GM12878 (cell line): Measurements from ENCODE around the gene TAF1L. TPM values are rescaled to one million over a fixed set of nuclear protein-coding genes. Genes with fewer than 3 reads are reported as not detected.

ENCODE experiments used
- ATAC-seq: fragments of 200-7000 bp; cut with Tn5 transposase; 3 replicates; pipeline ENCODE4 v1.9.1; 2020; ENCODE audit warnings: mild to moderate bottlenecking, moderate library complexity
- BruUV-seq: library from RNA; stranded (reverse); fragments of 400-500 nt; replicated peaks from 2 replicates; lab custom pipeline; 2021; lab: Mats Ljungman, UMichigan
- CTCF ChIA-PET: fragments of 300-600 bp; sonication (Branson Sonifier 250); formaldehyde crosslinking; extraction: SDS; loops from one replicate; lab custom pipeline; 2021; ENCODE audit warnings: inconsistent platforms; lab: Yijun Ruan, JAX
- POLR2A ChIA-PET: fragments of 350-600 bp; formaldehyde crosslinking; extraction: SDS; loops from one replicate; lab custom pipeline; 2021; ENCODE audit warnings: inconsistent platforms; lab: Charles Lee
- RAD21 ChIA-PET: fragments of 300-600 bp; sonication (Branson Sonifier 250); formaldehyde crosslinking; loops from one replicate; lab custom pipeline; 2023; ENCODE audit warnings: antibody characterized with exemption; ENCODE audit not compliant: unreplicated experiment; lab: Charles Lee
- SMC1A ChIA-PET: fragments of 300-600 bp; sonication (Branson Sonifier 250); formaldehyde crosslinking; loops from one replicate; lab custom pipeline; 2023; ENCODE audit not compliant: unreplicated experiment, uncharacterized antibody; lab: Charles Lee
- DNase-seq: peaks from one replicate; pipeline ENCODE4 v3.0.0-alpha.2; 2011; ENCODE audit warnings: low read depth, low spot score
- FAIRE-seq: peaks from 3 replicates; lab custom pipeline; 2011; peaks lifted over from hg19 to GRCh38; lab: Jason Lieb, UNC
- H2AFZ ChIP-seq: 2 replicates; pipeline ENCODE4 v1.6.0; 2011; ENCODE audit warnings: low read depth, low read length, control low read depth; ENCODE audit not compliant: control insufficient read depth
- H3K27ac ChIP-seq: 2 replicates; pipeline ENCODE4 v1.5.1; 2011; ENCODE audit warnings: control low read depth; ENCODE audit not compliant: control insufficient read depth, insufficient read depth
- H3K27me3 ChIP-seq, 2 experiments: replicated peaks in 1 of 2; 2 replicates each; pipeline versions ENCODE4 v1.6.0 to v1.6.1; 2011; ENCODE audit warnings: low read length in 1 of 2; ENCODE audit not compliant: control insufficient read depth in 2 of 2, insufficient read depth in 2 of 2
- H3K36me3 ChIP-seq, 2 experiments: 2 replicates each; pipeline ENCODE4 v1.5.1; 2011; ENCODE audit warnings: low read length in 1 of 2; ENCODE audit not compliant: control insufficient read depth in 2 of 2, insufficient read depth in 2 of 2
- H3K4me1 ChIP-seq: 2 replicates; pipeline ENCODE4 v1.6.1; 2011; ENCODE audit warnings: mild to moderate bottlenecking, low read length, moderate library complexity, mixed read lengths; ENCODE audit not compliant: control insufficient read depth, insufficient read depth
- H3K4me2 ChIP-seq: 2 replicates; pipeline ENCODE4 v1.6.0; 2011; ENCODE audit warnings: control low read depth; ENCODE audit not compliant: control insufficient read depth, insufficient read depth
- H3K4me3 ChIP-seq: fragments of 200-600 bp; sonication (generic); 2 replicates; pipeline ENCODE4 v1.5.1; 2016
- H3K79me2 ChIP-seq: 2 replicates; pipeline ENCODE4 v1.6.0; 2011; ENCODE audit warnings: low read length; ENCODE audit not compliant: control insufficient read depth, insufficient read depth
- H3K9ac ChIP-seq: 2 replicates; pipeline ENCODE4 v1.8.0; 2011; ENCODE audit warnings: low read length, control low read depth, mixed read lengths; ENCODE audit not compliant: control insufficient read depth, insufficient read depth
- H3K9me3 ChIP-seq: replicated peaks from 3 replicates; pipeline ENCODE4 v1.5.1; 2011; ENCODE audit warnings: mild to moderate bottlenecking, low read length; ENCODE audit not compliant: control insufficient read depth, insufficient read depth
- H4K20me1 ChIP-seq: 2 replicates; pipeline ENCODE4 v1.6.0; 2011; ENCODE audit not compliant: control insufficient read depth, insufficient read depth
- KAT2A ChIP-seq: conservative IDR thresholded peaks from 2 replicates; pipeline ENCODE4 v1.6.1; 2011; ENCODE audit warnings: low read depth, low read length; ENCODE audit not compliant: control insufficient read depth
- RAD21 ChIP-seq: IDR thresholded peaks from 2 replicates; pipeline ENCODE4 v1.6.1; 2011; ENCODE audit warnings: mild to moderate bottlenecking, low read depth, low read length, moderate library complexity; ENCODE audit not compliant: insufficient read depth
- SMC3 ChIP-seq: IDR thresholded peaks from 2 replicates; pipeline ENCODE4 v1.6.1; 2011; ENCODE audit warnings: low read length, improper control_type of control experiment, borderline replicate concordance
- YY1 ChIP-seq: IDR thresholded peaks from 2 replicates; pipeline ENCODE4 v1.6.1; 2011; ENCODE audit warnings: low read depth, mild to moderate bottlenecking, low read length
- WGBS: methylation state at CpG from one replicate; pipeline ENCODE4 v1.1.6; 2016; ENCODE audit warnings: low lambda C conversion rate; ENCODE audit not compliant: insufficient replicate concordance, insufficient coverage; ENCODE audit errors: missing lambda C conversion rate; 5-methylcytosine and 5-hydroxymethylcytosine counted together
- in situ Hi-C: fragments of 300-500 bp; cut with MboI; formaldehyde crosslinking; loops from 9 replicates; pipeline ENCODE4 v1.14.3; 2018; ENCODE audit warnings: mixed read lengths
- intact Hi-C: fragments of 100-400 bp; cut with micrococcal nuclease; formaldehyde crosslinking; loops from one replicate; pipeline ENCODE4 v1.14.2; 2022; ENCODE audit not compliant: unreplicated experiment
- polyA plus RNA-seq, 11 experiments: library from polyadenylated mRNA; depleted of rRNA in 4 of 11; unstranded in 6 of 11; stranded (reverse) in 5 of 11; fragments of >200 nt; fragmentation: Nextera tagmentation in 4 of 11; fragmentation: Illumina TruSeq in 1 of 11; extraction: Ambion mirVana in 4 of 11; extraction: Trizol in 1 of 11; gene quantifications; 1 replicate in 1 of 11; 2 replicates in 10 of 11; pipeline versions ENCODE4 v1.2.1 to v1.2.3, GENCODE V29; 2011 to 2016; ENCODE audit warnings: inconsistent platforms in 2 of 11, missing spikeins in 2 of 11, low read depth in 1 of 11
- total RNA-seq, 4 experiments: library from RNA; depleted of rRNA in 3 of 4; stranded (reverse); fragments of >200 nt in 3 of 4; fragmentation: Illumina TruSeq in 1 of 4; extraction: Trizol in 1 of 4; gene quantifications; 2 replicates each; pipeline versions ENCODE4 v1.2.1 to v1.2.3, GENCODE V29; 2013 to 2021
- TF ChIP-seq, protein P1 (sequence below), 3 experiments: IDR thresholded peaks in 2 of 3; conservative IDR thresholded peaks in 1 of 3; 2 replicates each; pipeline ENCODE4 v1.5.1; 2011; ENCODE audit warnings: low read depth in 3 of 3, low read length in 3 of 3, mild to moderate bottlenecking in 3 of 3, control low read depth in 2 of 3, moderate library complexity in 2 of 3, inconsistent platforms in 1 of 3, mixed read lengths in 1 of 3; ENCODE audit not compliant: control insufficient read depth in 2 of 3, insufficient read depth in 1 of 3; ENCODE audit errors: extremely low read depth in 1 of 3

Gene TAF1L
- total and polyA plus RNA-seq, 10 of the 15 experiments (the other 5 are each of a cell fraction or from before 2014, with no cell fraction given): under 0.01 to 0.03 (median 0.01) TPM; not detected in 6

- Histone ChIP-seq H3K9me3 (no peaks in the 10 kb centered on the region), H3K4me3 (no peak overlapping the region), H2AFZ (no peak overlapping the region)
- in situ Hi-C loops: loop anchor here (5.0 kb wide), 2 partner anchors 198 to 387 kb away; partner anchors contain the start of gene ACO1
- TF ChIP-seq KAT2A (no peak), YY1 (peak; percentile 49; the same call in 1 of the 2 replicates), SMC3 (peak; percentile 97), RAD21 (peak; percentile 83)
- TF ChIP-seq, protein P1, sequence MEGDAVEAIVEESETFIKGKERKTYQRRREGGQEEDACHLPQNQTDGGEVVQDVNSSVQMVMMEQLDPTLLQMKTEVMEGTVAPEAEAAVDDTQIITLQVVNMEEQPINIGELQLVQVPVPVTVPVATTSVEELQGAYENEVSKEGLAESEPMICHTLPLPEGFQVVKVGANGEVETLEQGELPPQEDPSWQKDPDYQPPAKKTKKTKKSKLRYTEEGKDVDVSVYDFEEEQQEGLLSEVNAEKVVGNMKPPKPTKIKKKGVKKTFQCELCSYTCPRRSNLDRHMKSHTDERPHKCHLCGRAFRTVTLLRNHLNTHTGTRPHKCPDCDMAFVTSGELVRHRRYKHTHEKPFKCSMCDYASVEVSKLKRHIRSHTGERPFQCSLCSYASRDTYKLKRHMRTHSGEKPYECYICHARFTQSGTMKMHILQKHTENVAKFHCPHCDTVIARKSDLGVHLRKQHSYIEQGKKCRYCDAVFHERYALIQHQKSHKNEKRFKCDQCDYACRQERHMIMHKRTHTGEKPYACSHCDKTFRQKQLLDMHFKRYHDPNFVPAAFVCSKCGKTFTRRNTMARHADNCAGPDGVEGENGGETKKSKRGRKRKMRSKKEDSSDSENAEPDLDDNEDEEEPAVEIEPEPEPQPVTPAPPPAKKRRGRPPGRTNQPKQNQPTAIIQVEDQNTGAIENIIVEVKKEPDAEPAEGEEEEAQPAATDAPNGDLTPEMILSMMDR (IDR thresholded peaks at IDR 0.05 in 2 of 3, conservative IDR thresholded peaks at IDR 0.05 in 1 of 3; ENCODE audit: control insufficient read depth in 2 of 3, extremely low read depth in 1 of 3, insufficient read depth in 1 of 3, low read depth in 3 of 3, low read length in 3 of 3): peak; percentile 85 to 93 (median 91)
- TF ChIP-seq, all 136 proteins: peak for 4
- Histone ChIP-seq H3K4me2 (no peak overlapping the region), H3K9ac (no peak overlapping the region), H3K27ac (no peak overlapping the region), H4K20me1 (no peaks in the 10 kb centered on the region), H3K79me2 (no peaks in the 10 kb centered on the region), H3K4me1 (peaks cover 4% of the 10 kb centered on the region; the same call in 1 of the 2 replicates), H3K27me3 (no peaks in the 10 kb centered on the region), H3K36me3 (no peaks in the 10 kb centered on the region)
- ATAC-seq: peak; percentile 73
- no TSS peak for BruUV-seq
- peak; percentile 86 for FAIRE-seq
- 11% methylated on average over 4 of the region's 4 CpGs for WGBS
- ChIA-PET SMC1A (interaction anchor here (0.6 to 7.5 kb wide), 31 partner anchors 9 to 397 kb away, joined by 3 to 285 read pairs (median 4); partner anchors contain the start of gene ACO1), RAD21 (interaction anchor here (0.8 to 12.1 kb wide), 14 partner anchors 9 to 393 kb away, joined by 3 to 368 read pairs (median 5); partner anchors contain the start of genes ACO1 and RIGI), POLR2A (interaction anchor here (2.0 kb wide), 1 partner anchor 201 kb away, joined by 7 read pairs; no protein-coding TSS in a partner anchor), CTCF (interaction anchor here (0.7 to 10.0 kb wide), 53 partner anchors 7 to 413 kb away, joined by 3 to 597 read pairs (median 5); partner anchors contain the start of genes ACO1, NDUFB6 and RIGI)
- DNase-seq: no peak
- intact Hi-C loops: loop anchor here (1.0 kb wide), 2 partner anchors 197 to 202 kb away; no protein-coding TSS in a partner anchor
Observed at GRCh38 chr9:32579706-32580331, 55.6 kb downstream of the TAF1L start.

Other genes with a start within 250 kb of the TAF1L start
- gene RIGI, start 109.5 kb downstream of the TAF1L start, total RNA-seq (2014; rRNA removed): 12.3 and 13.0 TPM in 2 replicates
- 15.2 and 16.5 TPM in 2 replicates for gene RIGI, start 109.5 kb downstream of the TAF1L start, total RNA-seq (2014; rRNA removed; fragmentation: Illumina TruSeq; extraction: Trizol)
- gene RIGI, start 109.5 kb downstream of the TAF1L start, total RNA-seq (2021): 10.0 and 10.4 TPM in 2 replicates
- gene RIGI, start 109.5 kb downstream of the TAF1L start, polyA plus RNA-seq (2011; rRNA removed): 13.0 and 18.1 TPM in 2 replicates
- 13.9 and 17.1 TPM in 2 replicates for gene RIGI, start 109.5 kb downstream of the TAF1L start, polyA plus RNA-seq (2014; fragmentation: Illumina TruSeq; extraction: Trizol)
- gene RIGI, start 109.5 kb downstream of the TAF1L start, polyA plus RNA-seq (2014; fragmentation: Nextera tagmentation; extraction: Ambion mirVana): 1 to 10 TPM; 6.3 to 7.2 TPM
- gene RIGI, start 109.5 kb downstream of the TAF1L start, polyA plus RNA-seq (2014; rRNA removed): 6.3 and 7.8 TPM in 2 replicates
- 1 to 10 TPM; 5.3 to 7.0 TPM for gene RIGI, start 109.5 kb downstream of the TAF1L start, polyA plus RNA-seq (2016; fragmentation: Nextera tagmentation; extraction: Ambion mirVana)
- gene SMIM27, start 83.3 kb downstream of the TAF1L start, total RNA-seq (2014; rRNA removed): 20.5 and 23.7 TPM in 2 replicates
- gene SMIM27, start 83.3 kb downstream of the TAF1L start, total RNA-seq (2014; rRNA removed; fragmentation: Illumina TruSeq; extraction: Trizol): 21.1 and 21.5 TPM in 2 replicates
- gene SMIM27, start 83.3 kb downstream of the TAF1L start, total RNA-seq (2021): 18.6 and 19.6 TPM in 2 replicates
- gene SMIM27, start 83.3 kb downstream of the TAF1L start, polyA plus RNA-seq (2011; rRNA removed): 29.3 and 37.2 TPM in 2 replicates
- gene SMIM27, start 83.3 kb downstream of the TAF1L start, polyA plus RNA-seq (2014; fragmentation: Illumina TruSeq; extraction: Trizol): 4.1 and 12.2 TPM in 2 replicates
- 10 to 100 TPM; 38.6 to 39.9 TPM for gene SMIM27, start 83.3 kb downstream of the TAF1L start, polyA plus RNA-seq (2014; fragmentation: Nextera tagmentation; extraction: Ambion mirVana)
- 22.2 and 31.5 TPM in 2 replicates for gene SMIM27, start 83.3 kb downstream of the TAF1L start, polyA plus RNA-seq (2014; rRNA removed)
- gene SMIM27, start 83.3 kb downstream of the TAF1L start, polyA plus RNA-seq (2016; fragmentation: Nextera tagmentation; extraction: Ambion mirVana): 10 to 100 TPM; 44.1 to 47.3 TPM
- gene TOPORS, start 83.1 kb downstream of the TAF1L start, total RNA-seq (2014; rRNA removed): 14.0 and 19.2 TPM in 2 replicates
- 27.1 and 27.8 TPM in 2 replicates for gene TOPORS, start 83.1 kb downstream of the TAF1L start, total RNA-seq (2014; rRNA removed; fragmentation: Illumina TruSeq; extraction: Trizol)
- 12.7 and 12.8 TPM in 2 replicates for gene TOPORS, start 83.1 kb downstream of the TAF1L start, total RNA-seq (2021)
- gene TOPORS, start 83.1 kb downstream of the TAF1L start, polyA plus RNA-seq (2011; rRNA removed): 14.6 and 22.6 TPM in 2 replicates
- 20.6 and 28.0 TPM in 2 replicates for gene TOPORS, start 83.1 kb downstream of the TAF1L start, polyA plus RNA-seq (2014; fragmentation: Illumina TruSeq; extraction: Trizol)
- gene TOPORS, start 83.1 kb downstream of the TAF1L start, polyA plus RNA-seq (2014; fragmentation: Nextera tagmentation; extraction: Ambion mirVana): 1 to 10 TPM; 6.0 to 6.6 TPM
- 7.3 and 9.1 TPM in 2 replicates for gene TOPORS, start 83.1 kb downstream of the TAF1L start, polyA plus RNA-seq (2014; rRNA removed)
- 10 to 100 TPM; 17.9 to 18.2 TPM for gene TOPORS, start 83.1 kb downstream of the TAF1L start, polyA plus RNA-seq (2016; fragmentation: Nextera tagmentation; extraction: Ambion mirVana)
- 47.6 and 52.6 TPM in 2 replicates for gene NDUFB6, start 62.5 kb downstream of the TAF1L start, total RNA-seq (2014; rRNA removed)
- 35.3 and 40.3 TPM in 2 replicates for gene NDUFB6, start 62.5 kb downstream of the TAF1L start, total RNA-seq (2014; rRNA removed; fragmentation: Illumina TruSeq; extraction: Trizol)
- gene NDUFB6, start 62.5 kb downstream of the TAF1L start, total RNA-seq (2021): 51.2 and 54.9 TPM in 2 replicates
- 57.6 and 68.3 TPM in 2 replicates for gene NDUFB6, start 62.5 kb downstream of the TAF1L start, polyA plus RNA-seq (2011; rRNA removed)
- 14.7 and 26.3 TPM in 2 replicates for gene NDUFB6, start 62.5 kb downstream of the TAF1L start, polyA plus RNA-seq (2014; fragmentation: Illumina TruSeq; extraction: Trizol)
- gene NDUFB6, start 62.5 kb downstream of the TAF1L start, polyA plus RNA-seq (2014; fragmentation: Nextera tagmentation; extraction: Ambion mirVana): 10 to 100 TPM; 80.8 to 84.3 TPM
- 56.2 and 65.2 TPM in 2 replicates for gene NDUFB6, start 62.5 kb downstream of the TAF1L start, polyA plus RNA-seq (2014; rRNA removed)
- gene NDUFB6, start 62.5 kb downstream of the TAF1L start, polyA plus RNA-seq (2016; fragmentation: Nextera tagmentation; extraction: Ambion mirVana): 100 to 1,000 TPM; 237 to 269 TPM
- gene TMEM215, start 147.9 kb upstream of the TAF1L start, total RNA-seq (2014; rRNA removed): not detected in 2 replicates
- gene TMEM215, start 147.9 kb upstream of the TAF1L start, total RNA-seq (2014; rRNA removed; fragmentation: Illumina TruSeq; extraction: Trizol): not detected in 2 replicates
- gene TMEM215, start 147.9 kb upstream of the TAF1L start, total RNA-seq (2021): not detected in 2 replicates
- not detected in 2 replicates for gene TMEM215, start 147.9 kb upstream of the TAF1L start, polyA plus RNA-seq (2011; rRNA removed)
- not detected in 2 replicates for gene TMEM215, start 147.9 kb upstream of the TAF1L start, polyA plus RNA-seq (2014; fragmentation: Illumina TruSeq; extraction: Trizol)
- gene TMEM215, start 147.9 kb upstream of the TAF1L start, polyA plus RNA-seq (2014; fragmentation: Nextera tagmentation; extraction: Ambion mirVana): not detected
- gene TMEM215, start 147.9 kb upstream of the TAF1L start, polyA plus RNA-seq (2014; rRNA removed): not detected in 2 replicates
- not detected for gene TMEM215, start 147.9 kb upstream of the TAF1L start, polyA plus RNA-seq (2016; fragmentation: Nextera tagmentation; extraction: Ambion mirVana)